HEK293T (cell line): ENCODE data around the gene SPECC1L.

Source experiments
- BHLHE40 ChIP-seq: fragments of 450-650 bp; IDR thresholded peaks from 2 replicates; pipeline ENCODE4 v1.6.1; 2016; ENCODE audit warnings: mild to moderate bottlenecking, moderate library complexity, borderline replicate concordance
- SUZ12 ChIP-seq: fragments of 450-650 bp; IDR thresholded peaks from 2 replicates; pipeline ENCODE4 v1.6.1; 2016; ENCODE audit warnings: mild to moderate bottlenecking

DNA sequence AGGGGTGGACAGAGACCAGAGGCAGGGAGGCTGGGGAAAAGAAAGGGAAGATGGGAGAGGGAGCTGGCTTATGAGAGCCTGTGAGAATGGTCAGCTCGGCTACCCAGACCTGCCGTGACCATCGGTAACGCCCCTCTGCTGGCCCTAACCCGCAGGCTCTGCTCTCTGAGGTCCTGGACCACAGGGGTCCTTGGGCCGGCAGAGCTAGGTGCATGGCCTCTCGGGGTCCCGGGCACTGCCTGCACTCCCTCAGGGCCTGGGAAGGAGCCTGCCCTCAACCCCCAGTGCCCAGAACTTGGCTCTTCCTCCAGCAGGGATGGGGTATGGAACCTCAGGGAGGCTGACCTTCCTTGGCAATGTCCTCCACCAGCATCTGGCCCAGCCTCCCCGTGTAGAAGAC lies 38.9 kb upstream of the SPECC1L start:
- TF ChIP-seq BHLHE40 (no peak), SUZ12 (no peak)
